RWPE1 (cell line): ENCODE measurements around the gene LAMTOR5.
"Not testable (repeated sequence)": the region's sequence is repeated elsewhere in the genome, so short reads cannot be mapped to it uniquely, and the experiment has no call there.

Experiments
- CTCF ChIA-PET: fragments of 350-600 bp; sonication (Branson Sonifier 250); formaldehyde crosslinking; extraction: SDS; loops from one replicate; lab custom pipeline; 2021; lab: Yijun Ruan, JAX
- POLR2A ChIA-PET: fragments of 400-600 bp; formaldehyde crosslinking; extraction: SDS; loops from one replicate; lab custom pipeline; 2020; ENCODE audit warnings: antibody characterized with exemption; ENCODE audit not compliant: low non-redundant PET; lab: Yijun Ruan, JAX
- DNase-seq: peaks from one replicate; pipeline ENCODE4 v3.0.0; 2012; ENCODE audit warnings: low spot score
- H3K27ac ChIP-seq: fragments of 450-650 bp; 2 replicates; pipeline ENCODE4 v1.5.1; 2017
- TF ChIP-seq, protein P1 (sequence below): fragments of 450-650 bp; conservative IDR thresholded peaks from 2 replicates; pipeline ENCODE4 v1.5.1; 2017; ENCODE audit warnings: low read depth, mild to moderate bottlenecking

LAMTOR5 gene

DNA sequence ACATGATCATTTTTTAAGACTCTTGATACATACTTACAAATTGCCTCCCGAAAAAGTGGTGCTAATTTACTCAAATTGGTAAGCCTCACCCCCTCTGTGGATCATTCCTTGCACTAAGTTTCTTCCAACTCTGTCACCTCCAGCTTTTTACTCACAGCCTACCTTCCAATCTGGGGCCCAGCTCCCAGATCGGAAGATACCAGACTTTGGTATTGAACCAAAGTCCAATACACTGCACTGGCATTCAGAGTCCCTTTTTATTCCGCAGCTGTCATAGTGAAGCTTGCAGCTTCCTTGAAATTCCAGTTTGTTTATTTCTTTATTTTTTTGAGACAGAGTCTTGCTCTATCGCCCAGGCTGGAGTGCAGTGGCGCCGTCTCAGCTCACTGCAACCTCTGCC is 1.8 kb upstream of the LAMTOR5 start:
- TF ChIP-seq, protein P1, sequence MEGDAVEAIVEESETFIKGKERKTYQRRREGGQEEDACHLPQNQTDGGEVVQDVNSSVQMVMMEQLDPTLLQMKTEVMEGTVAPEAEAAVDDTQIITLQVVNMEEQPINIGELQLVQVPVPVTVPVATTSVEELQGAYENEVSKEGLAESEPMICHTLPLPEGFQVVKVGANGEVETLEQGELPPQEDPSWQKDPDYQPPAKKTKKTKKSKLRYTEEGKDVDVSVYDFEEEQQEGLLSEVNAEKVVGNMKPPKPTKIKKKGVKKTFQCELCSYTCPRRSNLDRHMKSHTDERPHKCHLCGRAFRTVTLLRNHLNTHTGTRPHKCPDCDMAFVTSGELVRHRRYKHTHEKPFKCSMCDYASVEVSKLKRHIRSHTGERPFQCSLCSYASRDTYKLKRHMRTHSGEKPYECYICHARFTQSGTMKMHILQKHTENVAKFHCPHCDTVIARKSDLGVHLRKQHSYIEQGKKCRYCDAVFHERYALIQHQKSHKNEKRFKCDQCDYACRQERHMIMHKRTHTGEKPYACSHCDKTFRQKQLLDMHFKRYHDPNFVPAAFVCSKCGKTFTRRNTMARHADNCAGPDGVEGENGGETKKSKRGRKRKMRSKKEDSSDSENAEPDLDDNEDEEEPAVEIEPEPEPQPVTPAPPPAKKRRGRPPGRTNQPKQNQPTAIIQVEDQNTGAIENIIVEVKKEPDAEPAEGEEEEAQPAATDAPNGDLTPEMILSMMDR, result no peak
- ChIA-PET CTCF (interaction anchor here (0.6 to 5.5 kb wide), 4 partner anchors 12 to 87 kb away, joined by 3 to 69 read pairs (median 8); no protein-coding TSS in a partner anchor), POLR2A (no interaction called here)
- no peak for DNase-seq
- H3K27ac ChIP-seq, result no peak overlapping the region

DNA sequence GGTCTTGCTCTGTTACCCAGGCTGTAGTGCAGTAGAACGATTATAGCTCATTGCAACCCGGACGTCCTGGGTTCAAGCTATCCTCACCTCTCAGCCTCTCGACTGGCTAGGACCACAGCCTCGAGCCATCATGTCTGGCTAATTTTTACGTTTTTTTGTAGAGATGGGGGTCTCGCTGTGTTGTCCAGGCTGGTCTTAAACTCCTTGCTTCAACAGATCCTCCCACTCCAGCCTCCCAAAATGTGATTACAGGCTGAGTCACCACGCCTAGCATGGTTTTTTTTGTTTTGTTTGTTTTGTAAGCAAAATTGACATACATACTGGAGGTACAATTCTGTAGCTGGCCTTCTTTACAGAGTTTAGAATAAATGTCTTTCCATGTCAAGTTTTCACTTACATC is 994 bp upstream of the LAMTOR5 start:
- no peak for DNase-seq
- no peak overlapping the region for H3K27ac ChIP-seq
- CTCF ChIA-PET, result interaction anchor here (0.6 to 5.5 kb wide), 5 partner anchors 52 to 212 kb away, joined by 3 to 69 read pairs (median 5); no protein-coding TSS in a partner anchor
- TF ChIP-seq, protein P1, result no peak
- POLR2A ChIA-PET, result interaction anchor here (0.5 kb wide), 1 partner anchor 1259 kb away, joined by 3 read pairs; no protein-coding TSS in a partner anchor

DNA sequence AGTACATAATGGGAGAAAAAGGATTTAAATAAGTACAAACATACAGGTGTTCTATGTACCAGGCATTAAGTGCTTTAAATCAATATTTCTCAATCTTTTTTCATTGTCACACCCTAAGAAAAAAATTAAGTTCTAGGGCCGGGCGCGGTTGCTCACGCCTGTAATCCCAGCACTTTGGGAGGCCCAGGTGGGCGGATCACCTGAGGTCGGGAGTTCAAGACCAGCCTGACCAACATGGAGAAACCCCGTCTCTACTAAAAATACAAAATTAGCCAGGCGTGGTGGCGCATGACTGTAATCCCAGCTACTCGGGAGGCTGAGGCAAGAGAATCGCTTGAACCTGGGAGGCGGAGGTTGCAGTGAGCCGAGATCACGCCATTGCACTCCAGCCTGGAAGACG is 1.1 kb downstream of the LAMTOR5 start:
- CTCF ChIA-PET, result interaction anchor here (0.6 to 0.7 kb wide), 2 partner anchors 47 to 151 kb away, joined by 3 read pairs; no protein-coding TSS in a partner anchor
- peak overlapping the region; percentile 46; the same call in 1 of the 2 replicates for H3K27ac ChIP-seq
- POLR2A ChIA-PET, DNase-seq: not testable (repeated sequence)

DNA sequence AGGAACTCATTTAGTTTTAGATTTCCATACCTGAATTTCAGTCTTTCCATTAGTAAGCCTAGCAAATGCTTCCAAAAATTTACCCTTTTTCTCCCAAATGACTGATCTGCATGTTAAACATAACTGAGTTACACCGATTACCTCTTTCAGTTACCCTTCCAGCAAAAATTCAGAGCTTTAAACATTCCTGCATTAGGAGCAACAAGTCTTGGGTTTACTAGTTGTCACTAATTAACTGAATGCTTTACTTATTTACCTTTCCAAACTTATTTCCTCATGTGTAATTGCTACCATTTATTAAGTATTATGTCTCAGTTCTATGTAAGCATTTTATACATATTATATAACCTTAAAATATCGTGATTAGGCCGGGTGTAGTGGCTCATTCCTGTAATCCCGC is 3.1 kb downstream of the LAMTOR5 start:
- TF ChIP-seq, protein P1, result no peak
- ChIA-PET POLR2A (interaction anchor here (1.2 kb wide), 1 partner anchor 66 kb away, joined by 4 read pairs; the partner anchor contains the start of gene RBM15), CTCF (interaction anchor here (0.6 kb wide), 1 partner anchor 12 kb away, joined by 6 read pairs; no protein-coding TSS in a partner anchor)
- DNase-seq, result no peak
- no peak overlapping the region for H3K27ac ChIP-seq

DNA sequence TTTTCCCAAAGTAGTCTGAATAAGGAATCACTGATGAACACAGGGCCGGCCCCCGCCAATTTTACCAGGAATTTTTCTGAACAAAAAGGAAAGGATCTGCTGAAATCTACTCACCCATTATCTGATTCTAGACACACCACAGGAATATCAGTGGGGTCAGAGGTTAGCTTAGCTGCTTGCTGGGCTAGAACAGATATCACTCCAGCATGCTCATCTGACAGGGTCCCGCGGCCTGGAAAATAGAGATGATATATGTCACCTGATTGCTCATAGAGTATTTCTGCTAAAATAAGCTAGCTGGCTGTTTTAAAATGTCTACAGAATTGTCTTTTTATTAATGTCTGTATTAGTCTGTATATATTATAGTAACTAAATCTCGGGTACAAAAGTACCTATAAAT is 3.7 kb downstream of the LAMTOR5 start:
- CTCF ChIA-PET, result interaction anchor here (0.6 kb wide), 2 partner anchors 93 to 256 kb away, joined by 3 to 4 read pairs; no protein-coding TSS in a partner anchor
- DNase-seq, result no peak
- POLR2A ChIA-PET, result interaction anchor here (1.2 kb wide), 1 partner anchor 65 kb away, joined by 4 read pairs; the partner anchor contains the start of gene RBM15
- TF ChIP-seq, protein P1, result no peak
- no peak overlapping the region for H3K27ac ChIP-seq

DNA sequence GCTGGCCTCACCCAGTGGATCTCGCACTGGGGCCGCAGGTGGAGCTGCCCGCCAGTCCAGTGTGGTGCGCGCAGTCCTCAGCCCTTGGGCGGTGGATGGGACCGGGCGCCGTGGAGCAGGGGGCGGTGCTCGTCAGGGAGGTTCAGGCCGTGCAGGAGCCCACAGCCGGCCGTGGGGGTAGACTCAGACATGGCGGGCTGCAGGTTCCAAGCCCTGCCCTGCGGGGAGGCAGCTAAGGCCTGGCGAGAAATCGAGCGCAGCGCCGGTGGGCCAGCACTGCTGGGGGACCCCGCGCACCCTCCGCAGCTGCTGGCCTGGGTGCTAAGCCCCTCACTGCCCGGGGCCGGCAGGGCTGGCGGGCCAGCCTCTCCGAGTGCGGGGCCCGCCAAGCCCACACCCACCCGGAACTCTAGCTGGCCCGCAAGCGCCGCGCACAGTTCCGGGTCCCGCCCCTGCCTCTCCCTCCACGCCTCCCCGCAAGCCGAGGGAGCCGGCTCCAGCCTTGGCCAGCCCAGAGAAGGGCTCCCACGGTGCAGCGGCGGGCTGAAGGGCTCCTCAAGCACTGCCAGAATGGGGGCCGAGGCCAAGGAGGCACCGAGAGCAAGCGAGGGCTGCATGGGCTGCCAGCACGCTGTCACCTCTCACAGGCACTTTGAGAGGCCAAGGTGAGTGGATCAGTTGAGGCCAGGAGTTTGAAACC is 11.1 kb downstream of the LAMTOR5 start:
- H3K27ac ChIP-seq, CTCF ChIA-PET: not testable (repeated sequence)

DNA sequence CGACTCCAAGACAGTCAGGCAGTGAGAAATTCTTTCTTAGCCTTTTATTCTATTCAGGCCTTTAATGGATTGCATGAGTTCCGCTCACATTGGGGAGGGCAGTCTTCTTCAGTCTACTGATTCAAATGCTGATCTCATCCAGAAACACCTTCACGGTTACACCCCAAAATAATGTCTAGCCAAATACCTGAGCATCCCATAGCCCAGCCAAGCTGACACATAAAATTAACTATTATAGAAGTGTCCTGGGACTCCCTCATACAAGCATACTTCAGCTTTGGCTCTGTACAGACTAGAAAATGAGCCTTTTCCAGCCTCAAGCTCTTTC is 13.0 kb downstream of the LAMTOR5 start:
- ChIA-PET POLR2A (no interaction called here), CTCF (no interaction called here)
- no peak overlapping the region for H3K27ac ChIP-seq
- no peak for DNase-seq
- TF ChIP-seq, protein P1, result no peak

More for the DNA sequence above, 11.1 kb downstream of the LAMTOR5 start:
- DNase-seq, POLR2A ChIA-PET: not testable (repeated sequence)
